IMR-90 (cell line): Measurements from ENCODE around the gene C6orf141. TPM values are rescaled to one million over a fixed set of nuclear protein-coding genes. Genes with fewer than 3 reads are reported as not detected.

Experiments used
- ATAC-seq: fragments of 200-7000 bp; cut with Tn5 transposase; 2 replicates; pipeline ENCODE4 v1.9.1; 2020; ENCODE audit warnings: low read depth, mild to moderate bottlenecking, moderate library complexity
- BruUV-seq: library from RNA; stranded (reverse); fragments of 400-500 nt; replicated peaks from 2 replicates; lab custom pipeline; 2021; lab: Mats Ljungman, UMichigan
- CTCF ChIA-PET: fragments of 300-600 bp; formaldehyde crosslinking; extraction: SDS; loops from one replicate; lab custom pipeline; 2021; ENCODE audit warnings: antibody characterized with exemption; lab: Yijun Ruan, JAX
- POLR2A ChIA-PET: fragments of 300-600 bp; sonication (Branson Sonifier 250); formaldehyde crosslinking; loops from one replicate; lab custom pipeline; 2022; ENCODE audit warnings: antibody characterized with exemption; ENCODE audit not compliant: unreplicated experiment; lab: Charles Lee
- DNase-seq: peaks from one replicate; pipeline ENCODE4 v3.0.0; 2013
- H2AFZ ChIP-seq: replicated peaks from 2 replicates; pipeline ENCODE3; 2013; ENCODE audit warnings: low read length, mild to moderate bottlenecking; ENCODE audit not compliant: poor library complexity
- H2AK5ac ChIP-seq: 2 replicates; pipeline ENCODE4 v1.6.1; 2013; ENCODE audit warnings: low read depth, low read length, inconsistent platforms
- H2AK9ac ChIP-seq: replicated peaks from 2 replicates; pipeline ENCODE3; 2013; ENCODE audit warnings: mild to moderate bottlenecking, low read depth, low read length, moderate library complexity; ENCODE audit not compliant: poor library complexity
- H2BK120ac ChIP-seq: 2 replicates; pipeline ENCODE4 v1.6.1; 2013; ENCODE audit warnings: low read depth, low read length, inconsistent platforms
- H2BK15ac ChIP-seq: 3 replicates; pipeline ENCODE4 v1.6.1; 2013; ENCODE audit warnings: low read depth, low read length, inconsistent platforms
- H2BK20ac ChIP-seq: 2 replicates; pipeline ENCODE4 v1.6.1; 2013; ENCODE audit warnings: low read depth, mild to moderate bottlenecking, inconsistent platforms, low read length, moderate library complexity
- H2BK5ac ChIP-seq: 2 replicates; pipeline ENCODE4 v1.6.1; 2013; ENCODE audit warnings: mild to moderate bottlenecking, low read depth, low read length, inconsistent platforms; ENCODE audit not compliant: poor library complexity, severe bottlenecking
- H3K14ac ChIP-seq: replicated peaks from 2 replicates; pipeline ENCODE4 v1.6.1; 2013; ENCODE audit warnings: low read depth, low read length, inconsistent platforms
- H3K18ac ChIP-seq: 2 replicates; pipeline ENCODE4 v1.6.1; 2013; ENCODE audit warnings: low read depth, low read length, control low read depth
- H3K23ac ChIP-seq: 2 replicates; pipeline ENCODE4 v1.6.1; 2013; ENCODE audit warnings: low read depth, low read length, inconsistent platforms
- H3K27ac ChIP-seq: 2 replicates; pipeline ENCODE4 v1.5.1; 2013; ENCODE audit warnings: mild to moderate bottlenecking, control low read depth, low read length; ENCODE audit not compliant: insufficient read depth
- H3K27me3 ChIP-seq: 2 replicates; pipeline ENCODE4 v1.6.1; 2013; ENCODE audit warnings: low read length; ENCODE audit not compliant: control insufficient read depth, insufficient read depth
- H3K36me3 ChIP-seq: 2 replicates; pipeline ENCODE4 v1.6.1; 2013; ENCODE audit warnings: low read length, mixed read lengths; ENCODE audit not compliant: control insufficient read depth, insufficient read depth
- H3K4ac ChIP-seq: 2 replicates; pipeline ENCODE4 v1.6.1; 2013; ENCODE audit warnings: low read depth, low read length, inconsistent platforms
- H3K4me1 ChIP-seq: 2 replicates; pipeline ENCODE4 v1.6.1; 2013; ENCODE audit warnings: low read length, mixed read lengths; ENCODE audit not compliant: control insufficient read depth, insufficient read depth
- H3K4me2 ChIP-seq: 2 replicates; pipeline ENCODE4 v1.6.1; 2013; ENCODE audit warnings: low read depth, mild to moderate bottlenecking, control low read depth, low read length, moderate library complexity
- H3K4me3 ChIP-seq: 2 replicates; pipeline ENCODE4 v1.5.1; 2013; ENCODE audit warnings: low read depth, mild to moderate bottlenecking, control low read depth, low read length, moderate library complexity; ENCODE audit not compliant: insufficient read depth
- H3K56ac ChIP-seq: 2 replicates; pipeline ENCODE4 v1.6.1; 2013; ENCODE audit warnings: low read length, inconsistent platforms; ENCODE audit not compliant: insufficient read depth; ENCODE audit errors: extremely low read depth
- H3K79me1 ChIP-seq, 2 experiments: 2 replicates each; pipeline ENCODE4 v1.6.1; 2013; ENCODE audit warnings: low read length in 2 of 2, inconsistent platforms in 1 of 2, low read depth in 1 of 2
- H3K9ac ChIP-seq: 2 replicates; pipeline ENCODE4 v1.6.1; 2013; ENCODE audit warnings: low read depth, low read length, control low read depth
- H3K9me1 ChIP-seq: 2 replicates; pipeline ENCODE4 v1.6.1; 2013; ENCODE audit warnings: low read length, inconsistent platforms; ENCODE audit not compliant: insufficient read depth
- H3K9me3 ChIP-seq: 2 replicates; pipeline ENCODE4 v1.6.1; 2013; ENCODE audit warnings: low read length; ENCODE audit not compliant: control insufficient read depth, insufficient read depth
- H4K20me1 ChIP-seq: 2 replicates; pipeline ENCODE4 v1.6.1; 2013; ENCODE audit warnings: low read length, inconsistent platforms; ENCODE audit not compliant: insufficient read depth
- H4K5ac ChIP-seq: 2 replicates; pipeline ENCODE4 v1.6.1; 2013; ENCODE audit warnings: mild to moderate bottlenecking, low read depth, low read length, control low read depth
- H4K8ac ChIP-seq, 2 experiments: 2 replicates each; pipeline ENCODE4 v1.6.1; 2013; ENCODE audit warnings: low read depth in 2 of 2, low read length in 2 of 2, control low read depth in 1 of 2, inconsistent platforms in 1 of 2
- H4K91ac ChIP-seq: 2 replicates; pipeline ENCODE4 v1.6.1; 2013; ENCODE audit warnings: low read depth, low read length, inconsistent platforms; ENCODE audit not compliant: insufficient read depth
- BHLHE40 ChIP-seq: fragments of 150-350 bp; IDR thresholded peaks from 2 replicates; pipeline ENCODE4 v1.6.1; 2016; ENCODE audit warnings: mild to moderate bottlenecking, low read depth, low read length
- CEBPB ChIP-seq: IDR thresholded peaks from 2 replicates; pipeline ENCODE4 v1.6.1; 2012; ENCODE audit warnings: low read depth, low read length, improper control_type of control experiment
- CHD1 ChIP-seq: IDR thresholded peaks from 2 replicates; pipeline ENCODE4 v1.6.1; 2012; ENCODE audit warnings: low read depth, low read length, improper control_type of control experiment
- CTCF ChIP-seq: conservative IDR thresholded peaks from 2 replicates; pipeline ENCODE4 v1.5.1; 2012; ENCODE audit warnings: mild to moderate bottlenecking, low read depth, low read length, improper control_type of control experiment
- FOS ChIP-seq: fragments of 150-350 bp; IDR thresholded peaks from 2 replicates; pipeline ENCODE4 v1.6.1; 2016; ENCODE audit warnings: low read depth, low read length
- MAFK ChIP-seq: IDR thresholded peaks from 2 replicates; pipeline ENCODE4 v1.6.1; 2012; ENCODE audit warnings: low read depth, low read length, improper control_type of control experiment
- MAZ ChIP-seq: IDR thresholded peaks from 2 replicates; pipeline ENCODE4 v1.6.1; 2012; ENCODE audit warnings: low read depth, mild to moderate bottlenecking, low read length, improper control_type of control experiment, moderate library complexity, borderline replicate concordance
- MXI1 ChIP-seq: IDR thresholded peaks from 2 replicates; pipeline ENCODE4 v1.6.1; 2012; ENCODE audit warnings: low read depth, mild to moderate bottlenecking, low read length, moderate library complexity, borderline replicate concordance
- POLR2A ChIP-seq: IDR thresholded peaks from 2 replicates; pipeline ENCODE4 v1.6.1; 2012; ENCODE audit warnings: mild to moderate bottlenecking, low read depth, low read length
- RAD21 ChIP-seq: IDR thresholded peaks from 2 replicates; pipeline ENCODE4 v1.6.1; 2012; ENCODE audit warnings: low read length, improper control_type of control experiment
- RCOR1 ChIP-seq: IDR thresholded peaks from 2 replicates; pipeline ENCODE4 v1.6.1; 2012; ENCODE audit warnings: mild to moderate bottlenecking, low read length, improper control_type of control experiment; ENCODE audit not compliant: insufficient replicate concordance
- RFX5 ChIP-seq: IDR thresholded peaks from 2 replicates; pipeline ENCODE4 v1.8.0; 2012; ENCODE audit warnings: low read depth, mild to moderate bottlenecking, low read length, moderate library complexity
- SMC3 ChIP-seq: fragments of 150-350 bp; IDR thresholded peaks from 2 replicates; pipeline ENCODE4 v1.6.1; 2016; ENCODE audit warnings: low read depth, mild to moderate bottlenecking, antibody characterized with exemption, low read length, moderate library complexity
- USF2 ChIP-seq: fragments of 150-350 bp; IDR thresholded peaks from 2 replicates; pipeline ENCODE4 v1.6.1; 2017; ENCODE audit warnings: mild to moderate bottlenecking, antibody characterized with exemption, low read length, low read depth
- WGBS, 2 experiments: methylation state at CpG; one replicate each; pipeline versions ENCODE4 v1.1.5 to v1.1.7; 2013; ENCODE audit warnings: missing lambda C conversion rate in 2 of 2; ENCODE audit not compliant: insufficient read length in 1 of 2; ENCODE audit errors: extremely low coverage in 2 of 2; 5-methylcytosine and 5-hydroxymethylcytosine counted together
- dilution Hi-C: fragments of 300-500 bp; cut with HindIII; formaldehyde crosslinking; loops from one replicate; pipeline ENCODE4 v1.14.3; 2018; ENCODE audit warnings: low sequenced_read_pairs; ENCODE audit not compliant: unreplicated experiment
- in situ Hi-C: fragments of 300-500 bp; cut with MboI; formaldehyde crosslinking; loops from 3 replicates; pipeline ENCODE4 v1.14.3; 2019; ENCODE audit warnings: low sequenced_read_pairs, inconsistent platforms, mixed read lengths
- intact Hi-C: fragments of 100-400 bp; cut with micrococcal nuclease; formaldehyde crosslinking; loops from 2 replicates; pipeline ENCODE4 v1.10.0; 2022
- polyA plus RNA-seq, 3 experiments: library from polyadenylated mRNA; depleted of rRNA; stranded (reverse); fragments of >200 nt; gene quantifications; 2 replicates each; pipeline ENCODE4 v1.2.3, GENCODE V29; 2012; ENCODE audit warnings: low replicate concordance in 1 of 3
- total RNA-seq: library from RNA; depleted of rRNA; stranded (reverse); fragments of >200 nt; gene quantifications from 2 replicates; pipeline ENCODE4 v1.2.3, GENCODE V29; 2012
- TF ChIP-seq, protein P1 (sequence below): fragments of 150-350 bp; IDR thresholded peaks from 2 replicates; pipeline ENCODE4 v1.6.1; 2016; ENCODE audit warnings: low read depth, mild to moderate bottlenecking, low read length, moderate library complexity, borderline replicate concordance

C6orf141 gene
- total and polyA plus RNA-seq, 2 of the 4 experiments (the other 2 are of a cell fraction), result not detected

- DNase-seq (no peak), ATAC-seq (no peak)
- H3K23ac ChIP-seq, result no peak overlapping the region
- H2AFZ ChIP-seq, result no peak overlapping the region
- H2BK15ac ChIP-seq, result no peak overlapping the region
- H2AK9ac ChIP-seq, result no peak overlapping the region
- no peak overlapping the region for H4K8ac ChIP-seq
- H3K9ac ChIP-seq, result no peak overlapping the region
- intact Hi-C loops, result no loop called here
- WGBS, 2 experiments, result 100% methylated on average over 1 of the region's 8 CpGs; no CpG with 5 or more reads in 1 of the 2 experiments
- no peak overlapping the region for H3K4me3 ChIP-seq
- no peak overlapping the region for H3K18ac ChIP-seq
- no peak overlapping the region for H2BK5ac ChIP-seq
- dilution Hi-C loops, result no loop called here
- H4K20me1 ChIP-seq, result no peaks in the 10 kb centered on the region
- H3K27me3 ChIP-seq, result no peaks in the 10 kb centered on the region
- no peak overlapping the region for H2AK5ac ChIP-seq
- no peak overlapping the region for H3K56ac ChIP-seq
- no peaks in the 10 kb centered on the region for H3K9me3 ChIP-seq
- no peaks in the 10 kb centered on the region for H3K36me3 ChIP-seq
- no peak overlapping the region for H4K5ac ChIP-seq
- H2BK20ac ChIP-seq, result no peak overlapping the region
- no peak overlapping the region for H2BK120ac ChIP-seq
- ChIA-PET POLR2A (no interaction called here), CTCF (interaction anchor here (1.0 kb wide), 1 partner anchor 18 kb away, joined by 3 read pairs; no protein-coding TSS in a partner anchor)
- no peak overlapping the region for H4K91ac ChIP-seq
- H3K4me1 ChIP-seq, result no peaks in the 10 kb centered on the region
- no peak overlapping the region for H3K27ac ChIP-seq
- H3K9me1 ChIP-seq, result no peaks in the 10 kb centered on the region
- no peak overlapping the region for H3K4ac ChIP-seq
- BruUV-seq, result no TSS peak
- in situ Hi-C loops, result no loop called here
- H3K14ac ChIP-seq, result no peak overlapping the region
- H3K4me2 ChIP-seq, result no peak overlapping the region
- no peaks in the 10 kb centered on the region for H3K79me1 ChIP-seq
- TF ChIP-seq FOS (no peak), CTCF (no peak), MAFK (no peak), MAZ (no peak), CHD1 (no peak), CEBPB (no peak), RAD21 (no peak), BHLHE40 (no peak), USF2 (no peak), RCOR1 (no peak), POLR2A (no peak), SMC3 (no peak), RFX5 (no peak), MXI1 (no peak)
- TF ChIP-seq, protein P1, sequence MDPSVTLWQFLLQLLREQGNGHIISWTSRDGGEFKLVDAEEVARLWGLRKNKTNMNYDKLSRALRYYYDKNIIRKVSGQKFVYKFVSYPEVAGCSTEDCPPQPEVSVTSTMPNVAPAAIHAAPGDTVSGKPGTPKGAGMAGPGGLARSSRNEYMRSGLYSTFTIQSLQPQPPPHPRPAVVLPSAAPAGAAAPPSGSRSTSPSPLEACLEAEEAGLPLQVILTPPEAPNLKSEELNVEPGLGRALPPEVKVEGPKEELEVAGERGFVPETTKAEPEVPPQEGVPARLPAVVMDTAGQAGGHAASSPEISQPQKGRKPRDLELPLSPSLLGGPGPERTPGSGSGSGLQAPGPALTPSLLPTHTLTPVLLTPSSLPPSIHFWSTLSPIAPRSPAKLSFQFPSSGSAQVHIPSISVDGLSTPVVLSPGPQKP, result no peak
These were observed 35.6 kb upstream of the C6orf141 start for GRCh38 chr6:49514571-49515484.
